Stimulated activated CD8-positive, alpha-beta memory T cell treated with anti-CD3 and anti-CD28 coated beads, Interleukin-15, amount 100 ng/mL, for 4 hours (primary cell): ENCODE results near the gene FAM163B.

Source experiments
- DNase-seq, 2 donors: peaks; one replicate each; pipeline ENCODE4 v3.0.0-alpha.2; 2020; ENCODE audit warnings: low read depth in 2 of 2

Gene FAM163B

DNA sequence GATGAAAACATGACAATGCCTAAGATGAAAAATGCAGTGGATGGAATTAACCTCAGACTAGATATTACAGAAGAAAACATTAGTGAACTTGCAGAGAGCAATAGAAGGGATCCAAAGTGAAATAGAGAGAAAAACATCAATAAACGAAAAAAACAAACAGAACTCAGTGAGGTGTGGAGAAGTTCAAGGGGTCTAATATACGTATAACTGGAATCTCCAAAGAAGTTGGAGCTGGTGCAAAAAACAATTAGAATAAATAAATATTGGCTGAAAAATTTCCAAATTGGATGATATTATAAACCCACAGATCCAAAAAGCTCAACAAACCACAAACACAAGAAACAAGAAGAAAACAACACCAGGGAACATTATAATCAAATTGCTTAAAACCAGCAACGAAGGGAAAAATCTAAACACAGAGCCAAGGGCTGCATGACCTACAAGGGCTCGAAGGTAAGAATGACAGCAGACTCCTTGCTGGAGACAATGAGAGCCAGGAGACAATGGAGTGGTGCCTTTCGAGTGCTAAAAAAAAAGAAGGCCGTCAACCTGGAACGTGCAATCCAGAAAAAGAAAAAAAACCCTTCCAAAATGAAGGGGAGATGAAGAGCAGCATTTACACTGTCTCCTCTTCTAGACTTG is 11.8 kb downstream of the FAM163B start:
- DNase-seq = no peak

DNA sequence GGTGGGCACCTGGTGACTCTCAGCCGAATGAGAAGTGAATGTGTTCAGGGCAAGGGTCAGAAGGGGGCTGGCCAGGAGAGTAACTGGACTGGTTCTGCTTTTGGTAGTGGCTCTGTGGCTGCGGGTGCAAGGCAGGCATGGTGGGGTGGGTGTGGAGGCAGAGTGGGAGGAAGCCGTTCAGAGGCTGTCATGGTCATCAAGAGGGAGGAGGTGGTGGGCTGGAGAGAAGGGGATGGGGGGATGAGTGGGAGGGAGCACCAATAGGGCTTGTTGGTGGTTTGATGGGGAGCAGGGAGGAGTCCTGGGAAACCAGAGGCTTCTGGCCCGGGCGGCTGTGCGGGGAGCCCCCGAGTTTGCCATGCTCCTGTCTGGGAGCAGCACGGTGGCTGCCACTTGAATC is 13.3 kb downstream of the FAM163B start:
- no peak for DNase-seq

DNA sequence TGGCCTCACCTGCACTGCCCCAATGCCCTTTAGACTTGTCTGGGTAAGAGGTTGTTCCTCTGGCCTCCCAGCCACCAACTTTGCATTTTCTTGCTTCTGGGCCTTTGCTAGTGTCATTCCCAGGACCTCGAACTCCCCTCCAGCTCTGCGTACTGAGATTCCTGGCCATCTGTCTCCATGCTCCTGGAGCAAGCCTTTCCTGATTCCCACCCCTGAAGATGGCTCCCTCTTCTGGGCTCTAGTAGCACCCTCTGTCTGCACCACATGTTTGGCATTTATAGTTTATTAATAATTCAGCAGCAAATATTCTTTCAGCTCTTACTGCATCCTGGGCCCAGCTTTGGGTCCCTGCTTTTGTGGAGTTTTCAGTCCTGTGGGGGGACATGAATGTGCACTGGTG is 14.9 kb downstream of the FAM163B start:
- no peak for DNase-seq

DNA sequence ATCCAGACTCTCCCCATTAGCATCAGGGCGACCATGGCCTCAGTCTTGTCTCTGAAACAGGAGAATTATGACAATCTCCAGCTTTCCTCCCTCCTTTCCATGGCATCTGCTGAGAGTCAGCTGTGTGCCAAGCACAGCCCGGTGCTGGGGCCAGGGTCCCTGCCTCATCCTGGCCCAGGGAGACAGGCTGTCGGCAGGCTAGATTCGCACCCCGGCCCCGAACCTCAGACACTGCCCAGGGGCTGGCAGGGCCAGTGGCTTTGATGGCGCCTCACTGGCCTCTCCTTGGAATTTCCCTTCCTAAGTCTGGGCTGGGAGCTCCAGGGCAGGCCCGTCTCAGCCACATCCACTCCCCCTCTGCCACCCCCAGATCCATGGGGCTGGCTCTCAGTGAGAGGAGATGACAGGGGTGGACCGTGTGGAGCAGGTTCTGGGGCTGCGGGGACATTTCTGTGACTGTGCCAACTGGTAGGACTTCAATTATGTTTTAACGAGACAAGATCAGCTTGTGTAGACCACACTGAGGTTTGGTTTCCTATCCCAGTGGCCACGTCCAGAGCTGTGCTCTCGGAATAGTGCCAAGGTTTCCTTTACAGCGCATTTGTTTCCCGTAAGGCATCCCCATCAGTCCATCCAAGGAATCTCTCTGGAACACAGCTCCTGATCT is 15.5 kb downstream of the FAM163B start:
- DNase-seq = no peak

DNA sequence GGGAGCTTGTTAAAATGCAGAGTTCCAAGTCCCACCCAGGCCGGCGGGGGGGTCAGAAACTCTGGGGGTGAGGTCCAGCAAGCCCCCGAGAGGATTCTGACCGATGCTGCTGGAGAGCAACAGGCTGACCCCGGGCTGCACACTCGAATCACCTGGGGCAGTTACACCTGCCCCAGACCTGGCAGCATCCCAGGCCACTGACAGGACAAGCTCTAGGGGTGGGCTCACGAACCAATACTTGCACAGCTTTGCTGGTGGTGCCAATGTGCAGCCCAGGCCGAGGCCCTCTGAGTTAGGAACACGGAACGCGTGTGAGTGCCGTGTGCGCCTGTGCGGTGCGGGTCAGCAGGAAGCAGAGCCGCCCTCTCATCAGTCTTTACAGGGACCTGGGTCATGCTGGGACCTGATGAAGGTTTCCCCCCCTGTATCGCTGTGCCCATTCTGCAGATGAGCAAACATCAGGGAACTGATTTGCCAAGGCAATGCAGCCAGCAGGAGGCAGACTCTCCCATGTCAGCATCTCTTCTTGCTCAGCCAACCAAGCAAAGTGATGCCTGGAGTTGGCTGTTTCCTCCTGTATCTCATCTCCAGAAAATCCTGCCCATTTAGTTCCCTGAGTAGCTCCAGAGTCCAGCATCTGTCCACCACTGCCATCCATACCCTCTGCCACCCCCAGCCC is 16.3 kb downstream of the FAM163B start:
- DNase-seq = no peak

DNA sequence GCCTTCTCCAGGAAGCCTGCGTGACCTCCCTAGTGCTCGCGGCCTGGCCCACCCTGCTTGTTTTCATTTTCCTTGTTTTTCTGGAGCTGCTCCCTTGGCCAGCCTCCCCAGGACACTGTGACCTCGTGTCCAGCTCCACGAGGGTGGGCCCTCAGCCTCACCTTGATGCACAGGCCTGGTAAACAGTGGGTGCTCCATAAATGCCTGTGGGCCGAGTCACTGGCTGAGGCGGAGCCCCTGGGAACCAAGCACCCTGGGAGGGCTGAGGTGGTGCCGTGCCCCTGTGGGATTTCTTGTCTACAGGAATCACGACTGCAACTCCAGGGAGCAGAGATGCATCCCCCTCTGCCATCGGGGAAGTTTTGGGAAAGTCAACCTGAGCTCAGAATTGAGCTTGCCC is 17.2 kb downstream of the FAM163B start:
- no peak for DNase-seq

DNA sequence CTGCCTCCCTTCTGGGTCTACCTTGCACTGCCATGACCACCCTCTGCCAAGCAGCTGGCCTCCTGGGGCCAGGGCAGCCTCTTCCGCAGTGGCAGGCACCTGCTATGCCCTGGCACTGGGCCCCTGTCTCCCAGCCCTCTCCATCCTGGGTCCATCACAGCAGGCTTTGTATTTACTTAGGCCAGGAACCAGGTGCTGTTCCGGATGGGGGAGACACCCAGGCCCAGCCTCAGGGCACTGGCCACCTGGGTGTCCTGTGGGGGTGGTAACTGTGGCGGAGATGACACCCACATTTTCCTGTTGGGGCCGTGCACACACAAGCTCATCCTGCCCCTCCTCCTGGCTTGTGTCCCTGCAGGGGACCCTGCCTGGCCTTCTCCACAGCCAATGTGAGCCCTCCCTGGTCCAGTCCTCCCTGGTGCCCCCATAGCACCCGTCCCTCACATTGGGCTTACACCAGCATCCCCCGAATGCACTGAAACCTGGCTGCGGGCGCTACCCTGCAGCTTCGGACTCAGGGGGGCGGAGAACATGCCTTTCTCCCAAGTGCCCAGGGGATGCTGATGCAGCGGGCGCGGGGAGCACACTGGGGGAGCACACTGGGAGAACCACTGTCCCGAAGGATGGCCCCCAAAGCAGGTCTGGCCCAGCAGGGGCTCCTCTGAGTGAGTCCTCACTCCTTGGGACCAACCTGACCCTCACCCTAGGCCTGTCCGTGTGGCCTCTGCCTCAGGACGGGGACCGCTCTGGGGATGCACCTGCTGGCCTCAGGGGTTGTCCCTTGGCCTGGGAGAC is 17.9 kb downstream of the FAM163B start:
- no peak for DNase-seq

DNA sequence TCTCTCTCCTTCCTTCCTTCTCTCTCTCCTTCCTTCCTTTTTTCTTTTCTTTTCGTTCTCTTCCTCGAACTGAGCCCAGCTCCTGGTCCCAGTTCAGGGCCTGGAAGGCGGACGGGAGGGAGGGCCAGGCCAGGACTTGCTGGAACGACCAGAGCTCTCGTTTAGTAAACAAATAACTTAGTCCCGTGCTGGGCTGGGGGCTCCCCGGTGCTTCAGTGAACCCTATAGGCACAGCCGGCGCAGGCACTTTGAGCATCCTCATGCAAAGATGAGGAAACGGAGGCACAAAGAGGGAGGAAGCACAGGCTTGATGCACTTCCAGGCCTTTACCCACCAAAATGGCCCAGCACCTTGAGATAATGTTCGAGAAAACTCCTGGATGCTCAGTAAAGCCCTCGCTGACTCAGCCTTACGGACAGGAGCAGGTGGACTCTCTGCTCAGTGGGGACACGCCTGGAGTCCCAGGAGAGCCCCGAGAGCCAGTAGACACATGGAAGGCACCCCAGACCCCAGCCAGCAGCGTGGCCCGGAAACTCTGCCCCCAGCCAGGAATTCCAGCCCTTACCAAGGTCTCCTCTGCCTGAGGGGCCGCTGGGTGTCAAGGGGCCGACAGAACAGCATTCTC is 18.8 kb downstream of the FAM163B start:
- DNase-seq = no peak

DNA sequence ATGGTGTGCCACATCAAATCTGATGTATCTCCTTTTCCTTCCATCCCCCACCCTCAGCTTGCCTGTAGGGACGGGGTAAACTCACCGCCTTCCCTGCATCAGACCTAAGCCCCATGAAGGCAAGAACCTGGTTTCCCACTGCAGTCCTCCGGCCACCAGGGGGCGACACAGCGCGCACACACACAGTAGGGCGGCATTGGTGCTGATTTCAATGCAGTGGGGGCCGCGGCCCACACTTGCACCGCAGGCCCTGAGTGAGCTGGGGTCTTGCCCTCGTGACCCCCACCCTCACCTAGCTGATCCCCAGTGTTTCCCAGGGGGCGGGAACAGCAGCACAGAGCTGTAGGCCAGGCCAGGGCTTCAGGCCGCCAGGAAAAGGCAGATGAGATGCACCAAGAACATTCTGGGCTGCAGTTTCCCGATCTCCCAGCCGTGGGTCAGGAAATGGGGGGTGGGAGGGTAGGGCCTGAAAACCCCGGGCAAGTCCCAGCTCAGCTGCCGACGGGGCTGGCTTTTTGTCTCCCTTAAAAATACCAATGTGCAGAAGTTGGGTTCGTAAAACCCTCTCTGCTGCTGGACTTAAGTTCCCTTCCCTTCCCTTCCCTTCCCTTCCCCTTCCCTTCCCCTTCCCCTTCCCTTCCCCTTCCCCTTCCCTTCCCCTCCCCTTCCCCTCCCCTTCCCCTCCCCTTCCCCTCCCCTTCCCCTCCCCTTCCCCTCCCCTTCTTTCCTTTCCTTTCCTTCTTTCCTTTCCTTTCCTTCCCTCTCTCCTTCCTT is 19.5 kb downstream of the FAM163B start:
- DNase-seq = peak in 1 of 2 donors; percentile 10

DNA sequence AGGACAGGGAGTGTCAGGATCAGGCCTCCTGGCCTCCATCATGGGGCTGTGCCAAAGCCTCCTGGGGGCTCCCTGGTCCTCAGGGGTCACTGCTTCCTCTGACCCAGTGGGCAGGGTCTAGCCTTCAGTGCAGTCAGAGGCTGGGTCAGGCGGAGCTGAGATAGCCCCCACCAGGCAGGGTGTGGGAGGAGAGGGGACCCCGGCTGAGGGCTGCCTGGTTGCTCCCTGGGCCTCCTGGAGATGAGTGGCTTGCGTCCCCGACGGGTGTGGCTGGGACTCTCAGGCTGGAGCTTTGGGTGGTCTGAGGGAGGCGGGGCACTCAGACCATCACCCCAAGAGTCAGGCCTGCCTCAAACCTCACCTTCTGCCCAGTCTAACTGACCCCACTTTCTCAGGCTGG is 21.7 kb downstream of the FAM163B start:
- DNase-seq = no peak

DNA sequence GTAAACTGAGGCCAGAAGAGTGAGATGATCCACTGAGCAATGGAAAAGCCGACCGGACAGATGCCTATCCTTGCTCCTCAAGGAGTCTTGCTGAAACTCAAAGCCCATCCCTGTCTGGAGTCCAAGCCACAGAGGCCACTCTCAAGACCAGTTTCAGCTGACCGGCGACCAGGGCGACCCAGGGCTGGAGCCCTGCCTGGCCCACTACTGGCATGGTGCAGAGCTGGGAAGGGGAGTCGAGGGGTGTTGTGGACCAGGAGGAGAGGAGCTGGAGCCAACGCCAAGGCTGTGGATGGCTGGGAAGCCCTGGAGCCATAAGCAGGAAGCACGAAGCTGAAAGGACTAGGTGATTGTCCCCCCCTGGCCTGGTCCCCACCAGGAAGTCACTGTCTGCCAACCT is 22.1 kb downstream of the FAM163B start:
- DNase-seq = no peak

DNA sequence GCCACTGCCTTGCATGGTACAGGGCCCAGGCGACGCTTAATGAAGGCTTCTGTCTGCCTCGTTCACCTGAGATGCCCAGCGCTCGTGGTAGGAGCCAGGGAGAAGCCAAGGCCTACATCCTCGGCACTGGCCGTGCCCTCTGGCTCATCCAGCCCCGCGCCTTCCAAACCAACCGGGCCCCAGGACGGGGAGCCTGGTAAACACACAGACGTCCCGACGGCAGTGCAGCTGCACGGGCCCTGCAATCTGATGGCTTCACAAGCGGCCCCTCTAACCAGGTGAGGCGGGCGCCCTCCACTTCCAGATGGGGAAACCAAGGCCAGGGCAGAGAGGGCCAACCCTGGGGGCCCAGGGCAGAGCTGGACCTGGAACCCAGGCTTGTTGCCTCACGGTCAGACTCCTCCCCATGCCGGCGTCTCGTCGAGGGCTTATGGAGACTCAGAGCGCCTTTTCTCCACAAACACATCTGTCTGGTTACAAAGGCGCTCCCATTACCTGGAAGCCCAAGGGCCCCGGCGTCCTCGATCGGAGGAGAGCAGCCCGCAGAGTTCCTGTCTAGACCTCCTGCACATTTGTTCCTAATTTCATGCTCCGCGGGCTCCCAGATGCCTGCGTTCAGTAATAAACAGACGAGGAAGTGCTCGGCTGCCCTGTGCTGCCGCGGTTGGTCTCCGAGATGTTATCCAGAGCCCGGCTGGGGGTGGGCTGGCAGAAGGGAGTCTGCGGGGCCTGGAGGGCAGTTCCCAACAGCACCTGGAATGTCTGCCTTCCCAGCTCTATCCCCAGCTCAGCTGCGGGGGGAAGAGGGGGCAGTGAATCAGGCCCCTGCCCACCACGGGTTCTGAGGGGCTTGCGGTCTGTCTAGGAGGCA is 23.5 kb downstream of the FAM163B start:
- DNase-seq = no peak

DNA sequence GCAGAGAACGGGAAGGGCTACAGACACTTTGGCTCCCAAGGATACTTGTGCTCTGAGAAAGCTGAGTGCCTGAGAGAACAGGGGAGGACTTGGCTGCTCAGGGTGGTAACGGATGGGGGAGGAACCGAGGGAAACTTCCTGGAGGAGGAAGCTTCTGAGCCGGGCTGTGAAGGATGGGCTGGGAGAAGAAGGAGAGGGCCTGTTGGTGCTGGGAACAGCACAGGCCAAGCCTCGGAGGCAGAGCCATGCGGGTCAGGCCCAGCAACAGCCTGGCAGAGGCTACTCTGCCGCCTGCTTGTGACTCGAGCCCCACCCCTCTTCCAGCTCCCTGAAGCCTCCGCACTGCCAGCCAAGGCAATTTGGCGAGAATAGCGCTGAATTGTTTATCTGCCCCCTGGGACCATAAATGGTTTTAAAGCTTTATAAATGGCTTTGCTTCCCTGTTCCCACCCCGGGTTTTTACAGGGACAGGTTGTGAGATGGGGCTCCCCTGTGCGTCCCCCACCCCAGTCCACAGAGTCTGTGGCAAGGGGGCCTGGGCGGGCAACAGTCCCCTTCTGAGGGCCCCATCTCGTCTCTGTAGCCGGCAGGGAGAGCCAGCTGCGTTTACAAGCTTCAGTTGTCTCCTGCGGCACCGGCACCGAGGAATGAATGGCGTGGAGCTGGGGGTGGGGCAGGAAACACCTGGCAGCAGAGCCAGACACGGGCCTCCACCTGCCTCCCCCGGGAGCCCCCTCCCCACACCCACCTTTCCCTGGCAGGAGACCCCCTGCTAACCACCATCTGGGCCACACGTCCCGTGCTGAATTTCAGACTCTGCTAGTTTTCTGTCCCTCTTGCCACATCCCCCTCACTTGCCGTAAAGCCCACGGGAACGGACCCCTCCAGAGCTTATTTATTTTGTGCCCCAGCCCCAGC is 24.4 kb downstream of the FAM163B start:
- no peak for DNase-seq

DNA sequence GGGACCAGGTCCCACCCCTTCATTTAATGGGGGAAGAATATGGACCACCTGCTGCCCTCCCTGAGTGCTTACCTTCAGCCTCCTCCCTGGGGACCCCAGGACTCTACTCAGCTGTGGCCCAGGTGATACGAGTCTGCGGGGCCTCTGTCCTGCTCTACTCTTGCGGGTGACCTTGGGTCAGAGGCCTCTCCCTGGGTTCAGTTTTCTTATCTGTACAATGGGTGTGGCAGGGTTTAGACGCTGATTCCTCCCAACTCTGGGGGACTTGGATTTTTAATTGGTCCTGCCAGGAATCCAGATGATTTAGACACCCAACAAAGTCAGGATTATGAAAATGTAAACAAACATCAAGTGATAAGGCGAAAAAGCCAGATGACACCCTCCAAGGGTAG is 25.0 kb downstream of the FAM163B start:
- no peak for DNase-seq

DNA sequence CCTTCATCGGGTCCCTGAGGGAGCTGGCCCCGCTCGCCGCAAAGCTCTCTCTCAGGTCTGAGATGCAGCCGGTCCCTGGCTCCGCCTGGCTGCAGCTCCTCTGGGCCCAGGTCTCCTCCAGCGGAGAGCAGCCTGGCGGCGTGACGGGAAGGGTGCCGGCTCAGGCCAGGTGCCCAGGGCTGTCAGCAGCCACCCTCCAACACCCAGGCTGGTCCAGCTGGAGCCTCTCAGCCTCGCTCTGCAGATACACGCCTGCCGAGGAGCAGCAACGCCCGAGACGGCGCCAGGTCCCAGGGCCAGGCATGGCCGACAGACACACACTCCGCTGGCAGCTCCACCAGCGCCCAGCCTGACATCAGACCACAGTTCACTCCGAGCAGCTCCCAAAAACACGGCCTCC is 25.6 kb downstream of the FAM163B start:
- DNase-seq = no peak

DNA sequence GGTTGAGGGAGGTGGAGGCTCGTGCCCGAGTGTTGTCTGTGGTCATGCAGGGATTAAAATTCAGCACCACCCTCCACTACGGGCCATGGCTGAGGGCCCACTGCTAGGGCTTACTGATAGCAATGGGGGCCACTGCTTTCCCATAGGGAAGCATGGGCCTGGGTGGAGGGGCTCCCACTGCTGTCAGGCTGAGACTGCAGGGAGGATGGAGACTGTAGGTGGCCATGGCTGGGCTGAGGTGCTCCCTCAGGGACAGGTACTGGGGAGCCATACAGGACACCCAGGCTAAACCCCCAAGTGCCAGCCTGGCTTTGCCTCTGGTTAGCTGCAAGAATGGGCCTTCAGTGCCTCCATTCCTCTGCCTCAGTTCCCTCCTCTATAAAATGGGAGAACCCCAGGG is 26.1 kb downstream of the FAM163B start:
- DNase-seq = no peak

DNA sequence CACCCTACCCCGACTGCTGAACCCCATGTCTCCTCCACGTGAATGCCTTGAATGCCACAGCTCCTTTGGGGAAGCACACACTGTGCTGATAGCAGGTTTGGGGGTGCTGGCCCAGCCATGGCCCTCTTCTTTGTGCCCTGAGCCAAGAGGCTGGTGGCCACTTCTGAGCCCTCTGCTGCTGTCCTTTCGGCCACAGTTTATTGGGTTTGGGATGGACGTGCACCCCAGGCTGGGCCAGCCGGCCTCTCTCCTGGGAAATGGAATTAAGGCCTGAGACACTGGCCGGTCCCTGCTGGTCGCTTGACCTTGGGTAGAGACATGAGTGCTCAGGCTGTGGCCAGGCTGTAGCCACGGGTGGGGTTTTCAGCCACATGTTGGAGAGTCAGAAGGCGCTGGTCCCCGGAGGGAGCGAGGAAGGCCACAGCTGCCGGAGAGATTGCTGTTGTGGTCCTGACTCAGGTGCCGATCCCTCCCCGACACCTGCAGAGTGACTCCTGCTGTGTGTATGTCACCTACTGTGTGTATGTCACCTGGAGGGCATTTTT is 26.6 kb downstream of the FAM163B start:
- no peak for DNase-seq

DNA sequence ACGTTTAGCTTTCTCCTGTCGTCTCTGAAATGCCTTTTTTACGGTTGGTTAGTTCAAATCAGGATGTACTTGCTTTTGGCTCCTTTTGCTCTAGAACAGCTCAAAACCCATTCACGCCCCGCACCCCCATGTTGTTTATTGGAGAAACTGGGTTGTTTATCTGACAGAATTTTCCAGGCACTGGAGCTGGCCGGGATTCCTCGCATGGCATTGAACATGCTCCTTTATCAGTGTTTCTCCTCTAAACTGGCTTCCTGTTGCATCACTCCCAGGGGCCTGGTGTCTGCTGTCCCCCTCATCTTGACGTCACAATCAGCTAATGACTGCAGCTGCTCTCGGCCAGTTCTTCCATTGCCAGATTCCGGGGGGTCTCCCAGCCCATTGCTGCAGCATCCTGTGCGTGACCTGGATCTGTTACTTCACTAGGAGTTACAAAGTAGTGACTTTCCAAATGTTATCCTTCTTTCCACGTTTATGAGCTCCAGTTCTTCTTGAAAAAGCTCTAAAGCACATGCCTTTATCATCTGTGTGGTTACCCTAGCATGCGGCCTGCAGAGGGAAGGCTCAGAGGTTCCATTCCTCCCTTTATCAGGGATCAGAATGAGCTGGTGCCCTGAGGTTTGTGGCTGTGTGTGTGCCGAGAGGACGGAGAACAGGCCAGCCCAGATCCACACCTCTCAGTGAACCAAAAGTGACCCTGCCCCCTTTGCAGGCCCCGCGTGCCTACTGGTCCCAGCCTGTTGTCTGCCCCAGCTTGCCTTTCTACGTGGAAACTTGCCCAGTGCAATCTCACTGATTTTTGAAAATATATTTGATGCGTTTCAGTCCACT is 27.5 kb downstream of the FAM163B start:
- DNase-seq = no peak
